ENCODE data around the gene MPP1.

MPP1 gene

GRCh38 chrX:154731881-154732280 lies 73.4 kb downstream of the MPP1 start:
- no peak for DNase-seq (ENCODE audit: low read depth)

- DNase-seq (ENCODE audit: low read depth): no peak
These were observed 74.1 kb downstream of the MPP1 start for GRCh38 chrX:154731184-154731583.

GRCh38 chrX:154730253-154730891 lies 74.9 kb downstream of the MPP1 start:
- DNase-seq (ENCODE audit: low read depth): no peak

GRCh38 chrX:154729439-154729838 lies 75.8 kb downstream of the MPP1 start:
- DNase-seq (ENCODE audit: low read depth): no peak
